HG03159 (cell line): ENCODE results near the gene SLC6A2.
"Not testable (repeated sequence)": the region's sequence is repeated elsewhere in the genome, so short reads cannot be mapped to it uniquely, and the experiment has no call there.

Source experiments
- ATAC-seq: cut with Tn5 transposase; IDR thresholded peaks from one replicate; pipeline ENCODE4 v1.9.1; 2021; ENCODE audit warnings: mild to moderate bottlenecking, moderate library complexity; ENCODE audit not compliant: unreplicated experiment

SLC6A2 gene

DNA sequence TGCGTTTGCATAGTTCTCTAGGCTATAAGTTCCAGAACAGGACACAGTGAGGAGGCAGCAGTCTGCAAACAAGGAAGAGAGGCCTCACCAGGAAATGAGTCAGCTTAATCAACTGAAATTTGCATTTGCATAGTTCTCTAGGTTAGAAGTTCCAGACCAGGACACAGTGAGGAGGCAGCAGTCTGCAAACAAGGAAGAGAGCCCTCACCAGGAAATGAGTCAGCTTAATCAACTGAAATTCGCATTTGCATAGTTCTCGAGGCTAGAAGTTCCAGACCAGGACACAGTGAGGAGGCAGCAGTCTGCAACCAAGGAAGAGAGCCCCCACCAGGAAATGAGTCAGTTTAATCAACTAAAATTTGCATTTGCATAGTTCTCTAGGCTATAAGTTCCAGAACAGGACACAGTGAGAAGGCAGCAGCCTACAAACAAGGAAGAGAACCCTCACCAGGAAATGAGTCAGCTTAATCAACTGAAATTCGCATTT lies 97.4 kb downstream of the SLC6A2 start:
- ATAC-seq, result not testable (repeated sequence)
